Activated CD4-positive, CD25-positive, alpha-beta regulatory T cell treated with anti-CD3 and anti-CD28 coated beads, Interleukin-2, amount 50 U/mL, for 72 hours (primary cell): ENCODE measurements around the gene EFHC1.
"Not testable (repeated sequence)": the region's sequence is repeated elsewhere in the genome, so short reads cannot be mapped to it uniquely, and the experiment has no call there.

Experiments
- DNase-seq: peaks from one replicate; pipeline ENCODE4 v3.0.0; 2021

Gene EFHC1, protein sequence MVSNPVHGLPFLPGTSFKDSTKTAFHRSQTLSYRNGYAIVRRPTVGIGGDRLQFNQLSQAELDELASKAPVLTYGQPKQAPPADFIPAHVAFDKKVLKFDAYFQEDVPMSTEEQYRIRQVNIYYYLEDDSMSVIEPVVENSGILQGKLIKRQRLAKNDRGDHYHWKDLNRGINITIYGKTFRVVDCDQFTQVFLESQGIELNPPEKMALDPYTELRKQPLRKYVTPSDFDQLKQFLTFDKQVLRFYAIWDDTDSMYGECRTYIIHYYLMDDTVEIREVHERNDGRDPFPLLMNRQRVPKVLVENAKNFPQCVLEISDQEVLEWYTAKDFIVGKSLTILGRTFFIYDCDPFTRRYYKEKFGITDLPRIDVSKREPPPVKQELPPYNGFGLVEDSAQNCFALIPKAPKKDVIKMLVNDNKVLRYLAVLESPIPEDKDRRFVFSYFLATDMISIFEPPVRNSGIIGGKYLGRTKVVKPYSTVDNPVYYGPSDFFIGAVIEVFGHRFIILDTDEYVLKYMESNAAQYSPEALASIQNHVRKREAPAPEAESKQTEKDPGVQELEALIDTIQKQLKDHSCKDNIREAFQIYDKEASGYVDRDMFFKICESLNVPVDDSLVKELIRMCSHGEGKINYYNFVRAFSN

DNA sequence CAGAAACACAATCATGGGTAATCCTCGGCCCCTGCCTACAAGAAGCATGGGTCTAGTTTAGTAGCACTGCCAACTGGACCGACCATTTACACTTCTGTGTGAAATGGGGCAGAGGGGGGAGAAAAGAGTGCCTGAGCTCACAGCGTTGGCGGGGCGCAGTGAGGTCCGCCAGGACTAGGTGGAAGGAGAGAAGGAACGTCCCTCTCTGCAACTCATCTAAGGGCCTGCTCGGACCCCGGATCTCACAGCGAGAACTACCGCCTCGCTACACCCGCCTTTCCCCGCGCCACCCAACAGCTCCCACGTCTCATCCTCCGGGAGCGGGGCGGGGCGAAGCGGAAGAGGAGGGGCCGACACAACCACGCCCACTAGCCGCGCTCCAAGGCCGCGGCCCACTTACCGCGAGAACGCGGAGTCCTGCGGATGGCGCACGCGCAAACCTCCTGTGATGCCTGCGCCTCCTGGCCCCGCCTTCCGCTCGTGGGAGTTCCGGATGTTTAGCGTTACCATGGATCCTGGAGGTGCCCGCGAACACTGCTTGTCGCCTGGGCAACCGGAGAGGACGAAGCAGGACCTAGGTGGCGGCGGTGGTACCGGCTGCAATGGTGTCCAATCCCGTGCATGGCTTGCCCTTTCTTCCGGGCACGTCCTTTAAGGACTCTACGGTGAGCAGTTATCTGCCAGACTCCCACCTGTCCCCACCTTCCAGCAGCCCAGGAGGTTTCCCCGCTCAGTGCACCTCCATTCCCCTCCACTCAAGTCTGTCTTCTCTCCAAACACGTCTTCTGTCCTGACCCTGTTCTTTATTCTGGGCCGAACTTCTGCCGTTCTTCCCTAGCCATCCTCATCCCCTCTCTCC, at the start of gene EFHC1:
Gene EFHC1, plus strand, starts transcription at position 534 of the 859 bp plus-strand sequence. Its CDS starts 69 bp downstream, at position 603.
- peak; percentile 98 for DNase-seq

DNA sequence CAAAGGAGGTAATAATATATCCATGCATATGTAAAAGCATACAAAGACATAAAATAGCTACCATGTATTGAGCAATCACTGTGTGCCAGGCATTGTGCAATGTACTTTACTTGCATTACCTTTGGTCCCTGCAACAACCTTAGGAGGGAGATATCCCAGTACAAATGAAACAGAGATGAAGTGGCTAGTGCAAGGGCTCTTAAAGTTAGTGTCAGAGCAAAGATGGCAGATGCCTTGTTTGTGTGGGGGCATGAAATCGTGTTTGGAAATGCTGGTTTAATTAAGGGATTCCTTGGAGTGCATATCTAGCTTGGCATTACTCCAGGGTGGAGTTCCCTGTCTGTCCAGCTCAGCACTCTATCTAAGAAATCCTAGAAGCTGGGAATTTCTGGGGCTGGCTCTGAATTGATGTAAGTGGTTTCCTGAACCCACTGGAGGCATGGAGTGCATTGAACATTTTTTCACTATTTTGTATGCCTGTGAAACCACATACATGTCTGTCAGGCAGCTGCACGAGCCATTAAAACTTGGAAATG, 48.4 kb upstream of the EFHC1 start:
- DNase-seq = no peak

- no peak for DNase-seq
These were observed 46.9 kb upstream of the EFHC1 start for GRCh38 chr6:52373151-52373690.

DNA sequence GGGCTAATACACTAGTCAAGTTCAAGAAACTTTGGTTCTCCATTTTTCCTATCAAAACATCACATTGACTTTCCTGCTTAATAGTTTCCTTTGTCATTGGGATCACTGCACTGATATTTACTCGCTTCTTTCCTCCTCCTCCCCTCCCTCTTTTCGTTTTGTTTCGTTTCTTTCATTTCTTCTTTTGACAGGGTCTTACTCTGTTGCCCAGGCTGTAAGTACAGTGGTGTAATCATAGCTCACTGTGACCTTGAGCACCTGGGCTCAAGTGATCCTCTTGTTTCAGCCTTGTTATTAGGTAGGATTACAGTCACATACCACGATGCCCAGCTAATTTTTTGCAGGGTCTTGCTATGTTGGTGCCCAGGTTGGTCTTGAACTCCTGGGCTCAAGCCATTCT, 45.9 kb upstream of the EFHC1 start:
- DNase-seq = no peak

- DNase-seq = no peak
These were observed 44.2 kb upstream of the EFHC1 start for GRCh38 chr6:52375780-52376556.

GRCh38 chr6:52376763-52377162, 43.4 kb upstream of the EFHC1 start:
- DNase-seq = no peak

DNA sequence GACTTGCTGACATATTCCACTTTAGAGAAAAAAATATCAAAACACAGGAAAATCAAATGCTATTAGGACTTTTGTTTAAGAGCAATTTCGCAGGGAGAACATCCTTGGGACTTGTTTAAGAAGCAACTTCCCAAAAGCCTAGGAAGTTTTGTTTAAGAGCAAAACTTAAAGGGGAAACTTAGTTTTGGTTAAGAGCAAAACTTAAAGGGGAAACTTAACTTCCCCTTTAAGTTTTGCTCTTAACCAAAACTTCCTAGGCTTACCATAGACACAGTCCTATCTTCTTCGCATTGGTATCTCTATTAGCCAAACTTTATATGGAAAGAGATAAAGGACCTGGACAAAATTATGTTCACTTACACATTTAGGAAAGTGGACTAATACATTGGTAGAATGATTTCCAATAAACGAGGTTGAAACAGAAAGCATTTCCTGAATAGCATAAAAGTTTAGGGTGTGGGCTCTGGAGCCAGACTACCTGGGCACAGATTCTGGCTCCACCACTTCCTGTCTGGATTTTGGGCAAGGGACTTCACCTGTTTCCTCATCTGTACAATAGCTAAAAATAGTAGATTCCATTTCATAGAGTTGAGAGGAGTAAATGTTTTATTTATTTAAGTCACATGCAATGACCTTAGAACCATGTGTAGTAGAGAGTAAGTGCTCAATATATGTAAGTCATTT, 42.5 kb upstream of the EFHC1 start:
- no peak for DNase-seq

- no peak for DNase-seq
These were observed 38.9 kb upstream of the EFHC1 start for GRCh38 chr6:52381249-52381648.

GRCh38 chr6:52384145-52384766, 35.9 kb upstream of the EFHC1 start:
- DNase-seq = no peak

- no peak for DNase-seq
These were observed 35.1 kb upstream of the EFHC1 start for GRCh38 chr6:52385074-52385473.

GRCh38 chr6:52388119-52388518, 32.0 kb upstream of the EFHC1 start:
- DNase-seq = not testable (repeated sequence)

DNA sequence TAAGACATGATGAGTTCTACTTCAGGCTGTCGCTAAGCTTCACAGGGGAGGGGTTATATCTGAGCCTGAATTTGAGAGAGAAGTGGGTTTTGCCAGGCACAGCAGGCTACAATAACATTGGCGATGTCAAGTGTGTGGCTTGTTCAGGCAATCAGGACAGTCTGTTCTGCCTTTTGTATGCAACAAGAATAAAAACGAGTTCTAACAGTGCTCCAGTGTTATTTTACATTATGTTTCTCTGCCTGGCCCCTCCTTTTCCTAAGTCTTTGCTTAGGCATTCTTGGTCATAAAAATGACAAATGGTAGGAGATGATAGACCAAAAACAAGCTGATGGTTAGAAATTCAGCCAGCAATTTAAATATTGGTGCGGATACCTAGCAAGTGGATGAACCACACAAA, 31.4 kb upstream of the EFHC1 start:
- DNase-seq = no peak

DNA sequence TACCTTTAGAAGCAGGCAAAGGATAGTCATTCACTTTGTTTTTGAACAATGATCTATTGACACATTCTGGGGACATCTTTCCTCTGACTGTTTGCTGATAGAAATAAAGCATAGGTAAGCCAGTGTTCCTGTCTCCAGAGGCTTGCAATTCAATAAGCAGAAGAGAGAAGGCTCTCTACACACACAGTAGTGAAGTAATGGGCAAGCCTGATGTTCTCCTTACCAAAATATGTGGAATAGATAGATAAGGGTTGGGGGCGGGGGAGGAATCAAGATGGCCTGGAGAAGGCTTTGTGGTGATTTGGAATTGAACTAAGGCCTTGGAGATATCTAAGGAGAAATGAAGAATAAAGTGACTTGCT, 30.9 kb upstream of the EFHC1 start:
- DNase-seq = no peak

- DNase-seq = no peak
These were observed 30.3 kb upstream of the EFHC1 start for GRCh38 chr6:52389626-52390360.

DNA sequence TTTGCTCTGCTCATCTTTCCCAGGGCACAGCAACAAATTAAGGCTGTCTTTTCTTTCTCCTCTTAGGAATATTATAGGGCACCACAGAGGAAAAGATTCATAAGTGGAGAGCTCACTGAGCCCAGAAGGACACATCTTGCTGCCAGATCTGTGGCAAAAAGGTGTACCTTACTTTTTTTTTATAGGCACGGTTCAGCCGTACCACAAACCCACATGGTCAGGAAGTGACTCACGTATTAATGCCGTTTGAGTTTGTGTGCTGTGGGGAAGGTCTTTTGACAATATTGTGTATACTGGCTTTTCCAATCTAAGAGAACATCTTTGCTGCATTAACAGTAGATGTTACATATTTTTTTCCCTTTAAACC, 29.8 kb upstream of the EFHC1 start:
- no peak for DNase-seq

DNA sequence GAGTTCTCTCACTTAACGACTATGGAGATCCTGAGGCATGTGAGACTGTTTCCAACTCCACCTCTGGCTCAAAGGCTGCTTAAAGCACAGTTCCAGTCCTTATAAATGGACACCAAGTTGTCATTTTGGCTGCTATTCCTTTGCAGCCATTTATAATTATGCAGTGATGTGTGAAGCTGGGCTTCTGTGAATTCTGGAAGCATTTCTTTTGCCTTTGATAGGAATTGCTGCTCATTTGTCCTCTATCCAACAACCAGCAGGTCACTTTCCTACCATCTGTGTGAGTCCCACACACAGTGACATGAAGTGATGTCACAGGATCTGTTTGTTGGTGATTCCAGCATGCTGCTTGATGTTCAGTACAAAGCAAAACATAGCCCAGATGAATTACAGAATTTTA, 28.5 kb upstream of the EFHC1 start:
- DNase-seq = no peak

- no peak for DNase-seq
These were observed 27.2 kb upstream of the EFHC1 start for GRCh38 chr6:52392944-52393343.

DNA sequence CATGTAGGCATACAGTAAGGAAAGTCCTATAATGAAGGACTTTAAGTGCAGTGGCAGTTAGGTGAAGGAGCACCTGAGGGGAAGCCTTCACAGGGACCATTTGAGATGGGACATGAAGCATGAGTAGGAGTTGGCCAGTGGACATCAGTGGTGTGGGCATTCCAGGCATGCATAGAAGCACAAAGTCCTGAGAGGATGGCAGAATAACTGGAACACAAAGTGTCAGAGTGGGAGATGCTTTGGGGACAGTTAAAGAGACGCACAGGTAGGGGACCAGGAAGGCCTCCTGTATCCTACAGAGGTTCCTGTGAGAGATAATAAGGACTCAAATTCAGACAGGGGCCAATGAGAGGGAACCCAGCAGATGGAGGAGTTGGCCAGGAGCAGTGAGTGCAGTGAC, 26.4 kb upstream of the EFHC1 start:
- no peak for DNase-seq

DNA sequence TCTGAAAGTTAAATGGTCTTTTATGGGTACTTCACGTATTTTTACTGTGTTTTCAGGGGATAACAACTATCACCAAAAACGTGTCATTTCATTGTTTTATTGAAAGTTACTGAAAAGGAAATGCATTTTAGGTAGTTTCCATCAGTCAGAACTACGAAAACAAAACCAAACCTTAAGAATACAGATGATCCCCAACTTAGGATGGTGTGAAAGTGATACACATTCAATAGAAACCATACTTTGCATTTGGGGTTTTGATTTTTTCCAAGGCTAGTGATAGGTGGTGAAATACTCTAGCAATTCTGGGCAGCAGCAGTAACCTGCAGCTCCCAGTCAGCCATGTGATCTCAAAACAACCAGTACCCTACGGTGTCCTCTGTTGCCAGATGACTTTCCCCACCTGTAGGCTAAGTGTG, 25.9 kb upstream of the EFHC1 start:
- no peak for DNase-seq

GRCh38 chr6:52395969-52396368, 24.2 kb upstream of the EFHC1 start:
- no peak for DNase-seq
